ENCODE measurements around the gene CC2D1A. TPM values are rescaled to one million over a fixed set of nuclear protein-coding genes. Genes with fewer than 3 reads are reported as not detected.

The CC2D1A gene
- total and polyA plus RNA-seq, 4 donors = 7.4 to 12.0 (median 9.9) TPM

- Histone ChIP-seq H3K4me3 (ENCODE audit: low read depth in 1 of 3, low read length in 3 of 3) (no peak overlapping the region), H3K9me3 (ENCODE audit: control insufficient read depth in 4 of 4, low read length in 3 of 4) (no peaks in the 10 kb centered on the region), H3K4me1 (ENCODE audit: control insufficient read depth in 4 of 4, insufficient read depth in 4 of 4, low read length in 3 of 4) (no peaks in the 10 kb centered on the region), H3K27me3 (ENCODE audit: control insufficient read depth in 4 of 4, insufficient read depth in 4 of 4, low read length in 3 of 4) (no peaks in the 10 kb centered on the region), H3K27ac (ENCODE audit: low read depth in 1 of 2, low read length in 2 of 2) (no peak overlapping the region), H3K9ac (ENCODE audit: low read depth in 1 of 2, low read length in 2 of 2) (no peak overlapping the region), H3K36me3 (ENCODE audit: control insufficient read depth in 4 of 4, insufficient read depth in 3 of 4, low read depth in 1 of 4, low read length in 3 of 4) (peaks cover 18 to 64% (median 29%) of the 10 kb centered on the region in 4 donors)
- WGBS = 90% methylated on average over 55 of the region's 55 CpGs
- no peak for DNase-seq (ENCODE audit: low spot score)
- no peak for TF ChIP-seq TAF1 (conservative IDR thresholded peaks at IDR 0.05)
- TF ChIP-seq HNF4G (IDR thresholded peaks at IDR 0.05) = no peak
- TF ChIP-seq GABPA (IDR thresholded peaks at IDR 0.05 in 1 of 2, conservative IDR thresholded peaks at IDR 0.05 in 1 of 2) = no peak
- no peak for TF ChIP-seq EGR1 (IDR thresholded peaks at IDR 0.05; ENCODE audit: low read depth in 2 of 2)
- no peak for TF ChIP-seq NR2F2 (IDR thresholded peaks at IDR 0.05)
- TF ChIP-seq RXRA (IDR thresholded peaks at IDR 0.05) = no peak
- TF ChIP-seq ZBTB33 (IDR thresholded peaks at IDR 0.05) = no peak
- TF ChIP-seq SP1 (IDR thresholded peaks at IDR 0.05) = no peak
- no peak for TF ChIP-seq ATF3 (IDR thresholded peaks at IDR 0.05)
- no peak for TF ChIP-seq CTCF (IDR thresholded peaks at IDR 0.05; ENCODE audit: low read depth, low read length, missing input control)
- no peak for TF ChIP-seq RAD21 (IDR thresholded peaks at IDR 0.05)
- no peak for TF ChIP-seq YY1 (IDR thresholded peaks at IDR 0.05)
- TF ChIP-seq FOXA1 (IDR thresholded peaks at IDR 0.05) = no peak
- no peak for TF ChIP-seq REST (IDR thresholded peaks at IDR 0.05)
- TF ChIP-seq HNF4A (conservative IDR thresholded peaks at IDR 0.05) = no peak
- no peak for TF ChIP-seq MAX (IDR thresholded peaks at IDR 0.05)
Observed at GRCh38 chr19:13961826-13962698, 56.1 kb downstream of the CC2D1A start.

Data from liver (tissue), 9 donors.